Measurements from ENCODE around the gene SS18.
A peak's percentile ranks its signal among the peaks of the same experiment; 100 is the strongest.

Gene SS18

DNA sequence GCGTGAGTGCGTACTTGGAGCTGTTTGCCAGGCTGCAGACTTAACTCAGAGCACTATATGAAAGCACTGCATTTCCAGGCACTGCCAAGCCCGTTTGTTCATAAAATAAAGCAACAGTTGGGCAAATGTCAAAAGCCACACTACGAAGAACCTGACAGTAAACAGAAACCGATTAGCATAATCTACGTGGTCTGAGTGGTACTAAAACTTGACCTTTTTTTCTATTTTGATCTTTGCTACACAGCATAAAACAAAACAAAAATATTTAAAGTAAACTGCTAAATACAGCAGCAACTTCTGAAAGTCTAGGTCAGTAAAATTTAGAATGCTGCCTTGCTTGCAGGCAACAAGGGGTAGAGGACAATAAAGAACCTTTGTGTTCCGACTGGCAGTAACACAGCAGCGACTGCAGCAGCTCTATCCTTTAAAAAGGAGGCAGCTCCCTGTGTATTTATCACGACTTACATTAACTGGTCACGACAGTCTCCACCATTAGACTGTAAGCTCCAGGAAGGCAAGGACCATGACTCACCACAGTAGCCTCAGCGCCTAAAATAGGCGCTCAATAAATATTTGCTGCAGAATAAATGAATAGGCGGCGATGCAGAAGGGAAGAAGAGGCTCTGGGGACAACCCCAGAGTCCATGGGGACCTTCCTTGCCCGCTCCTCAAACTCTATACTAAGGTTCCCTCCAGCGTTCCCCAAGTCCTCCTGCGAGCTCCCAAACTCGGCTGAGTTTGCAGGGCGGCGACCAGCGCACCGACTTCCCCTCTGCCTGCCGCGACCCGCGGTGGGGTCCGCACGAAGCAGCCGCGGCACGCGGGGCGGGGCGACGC, 902 bp downstream of the SS18 start:
- Mint-ChIP-seq H3K4me1 (ENCODE audit: low read depth) (peaks cover 26% of the 10 kb centered on the region), H3K27ac (peak overlapping the region; percentile 81), H3K9me3 (no peaks in the 10 kb centered on the region), H3K36me3 (ENCODE audit: low read depth) (peaks cover 18% of the 10 kb centered on the region), H3K27me3 (ENCODE audit: low read depth) (peaks cover 7% of the 10 kb centered on the region), H3K4me3 (peak overlapping the region; percentile 96)

DNA sequence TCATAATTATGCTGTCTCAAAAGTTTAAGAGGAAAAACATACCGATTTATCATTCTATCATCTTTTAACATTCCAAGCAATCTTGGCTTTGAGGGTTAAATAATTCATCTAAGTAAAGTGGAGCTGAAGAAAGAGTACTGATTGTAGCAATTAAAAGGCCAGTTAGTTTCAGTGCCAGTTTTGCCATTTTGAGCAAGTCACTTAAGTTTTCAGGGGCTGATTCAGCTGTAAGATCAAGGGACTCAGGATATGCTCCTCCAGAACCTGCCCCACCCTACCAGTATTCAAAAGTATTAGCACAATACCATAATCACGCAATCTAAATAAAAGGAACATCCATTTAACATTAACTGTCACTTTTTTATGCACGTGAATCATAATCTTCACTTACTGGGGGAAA, 1.9 kb downstream of the SS18 start:
- Mint-ChIP-seq H3K9me3 (no peaks in the 10 kb centered on the region), H3K4me3 (peak overlapping the region; percentile 96), H3K27ac (no peak overlapping the region), H3K4me1 (ENCODE audit: low read depth) (peaks cover 31% of the 10 kb centered on the region), H3K36me3 (ENCODE audit: low read depth) (peaks cover 23% of the 10 kb centered on the region), H3K27me3 (ENCODE audit: low read depth) (peaks cover 7% of the 10 kb centered on the region)

DNA sequence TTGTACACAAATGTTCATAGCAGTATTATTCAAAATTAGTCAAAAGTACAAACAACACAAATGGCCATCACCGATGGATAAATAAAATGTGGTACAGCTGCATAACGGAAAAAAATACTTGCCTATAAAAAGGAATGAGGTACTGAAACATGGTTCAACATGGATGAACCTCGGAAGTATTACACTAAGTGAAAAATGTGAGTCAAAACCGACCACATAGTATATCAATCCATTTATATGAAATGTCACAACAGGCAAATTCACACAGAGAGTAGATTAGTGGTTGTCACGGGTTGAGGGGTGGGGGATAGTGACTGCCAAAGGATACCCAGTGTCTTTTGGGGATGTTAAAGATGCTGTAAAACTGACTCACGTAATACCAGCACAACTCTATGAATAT, 3.5 kb downstream of the SS18 start:
- Mint-ChIP-seq H3K27me3 (ENCODE audit: low read depth) (no peaks in the 10 kb centered on the region), H3K27ac (no peak overlapping the region), H3K4me1 (ENCODE audit: low read depth) (peaks cover 34% of the 10 kb centered on the region)

DNA sequence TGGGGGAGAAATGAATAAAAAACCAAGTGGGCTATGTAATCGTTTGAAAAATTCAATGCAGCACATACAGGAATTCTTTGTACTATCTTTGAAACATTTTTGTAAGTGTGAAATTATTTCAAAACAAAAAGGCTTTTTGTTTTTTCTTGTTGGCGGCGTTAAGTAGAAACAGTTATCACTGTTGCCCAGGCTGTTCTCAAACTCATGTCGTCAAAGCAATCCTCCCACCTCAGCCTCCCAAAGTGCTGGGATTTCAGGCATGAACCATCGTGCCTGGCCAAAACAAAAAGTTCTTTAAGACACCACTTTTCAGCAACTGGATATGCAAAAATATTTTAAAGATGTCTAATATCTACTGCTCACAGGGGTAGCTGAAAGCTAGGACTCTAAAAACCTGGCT, 5.4 kb downstream of the SS18 start:
- Mint-ChIP-seq H3K4me1 (ENCODE audit: low read depth) (peaks cover 33% of the 10 kb centered on the region), H3K4me3 (no peak overlapping the region), H3K36me3 (ENCODE audit: low read depth) (peaks cover 38% of the 10 kb centered on the region)

More for the DNA sequence above, 3.5 kb downstream of the SS18 start:
- Mint-ChIP-seq H3K4me3 (no peak overlapping the region), H3K9me3 (no peaks in the 10 kb centered on the region), H3K36me3 (ENCODE audit: low read depth) (peaks cover 30% of the 10 kb centered on the region)

DNA sequence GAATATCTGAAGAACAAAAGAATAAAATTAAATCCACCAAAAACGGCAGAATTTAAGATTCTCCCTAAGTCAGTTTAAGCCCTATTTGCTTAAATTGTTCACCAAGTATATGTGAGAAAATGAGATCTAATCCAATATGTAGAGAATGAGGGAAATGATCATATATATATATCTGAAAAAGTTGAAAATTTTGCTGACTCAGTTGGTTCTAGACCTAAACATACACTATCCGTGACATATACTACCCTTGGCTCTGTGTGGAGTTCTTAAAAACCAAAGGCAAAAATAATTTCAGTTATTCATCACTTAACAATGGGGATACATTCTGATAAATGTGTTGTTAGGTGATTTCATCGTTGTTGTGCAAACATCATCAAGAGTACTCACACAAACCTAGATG, 7.3 kb downstream of the SS18 start:
- peaks cover 24% of the 10 kb centered on the region for H3K4me1 Mint-ChIP-seq (ENCODE audit: low read depth)
- H3K27me3 Mint-ChIP-seq (ENCODE audit: low read depth) = no peaks in the 10 kb centered on the region
- H3K4me3 Mint-ChIP-seq = no peak overlapping the region
- H3K36me3 Mint-ChIP-seq (ENCODE audit: low read depth) = peaks cover 38% of the 10 kb centered on the region
- no peaks in the 10 kb centered on the region for H3K9me3 Mint-ChIP-seq
- H3K27ac Mint-ChIP-seq = no peak overlapping the region

More for the DNA sequence above, 5.4 kb downstream of the SS18 start:
- Mint-ChIP-seq H3K27ac (no peak overlapping the region), H3K27me3 (ENCODE audit: low read depth) (no peaks in the 10 kb centered on the region), H3K9me3 (no peaks in the 10 kb centered on the region)

DNA sequence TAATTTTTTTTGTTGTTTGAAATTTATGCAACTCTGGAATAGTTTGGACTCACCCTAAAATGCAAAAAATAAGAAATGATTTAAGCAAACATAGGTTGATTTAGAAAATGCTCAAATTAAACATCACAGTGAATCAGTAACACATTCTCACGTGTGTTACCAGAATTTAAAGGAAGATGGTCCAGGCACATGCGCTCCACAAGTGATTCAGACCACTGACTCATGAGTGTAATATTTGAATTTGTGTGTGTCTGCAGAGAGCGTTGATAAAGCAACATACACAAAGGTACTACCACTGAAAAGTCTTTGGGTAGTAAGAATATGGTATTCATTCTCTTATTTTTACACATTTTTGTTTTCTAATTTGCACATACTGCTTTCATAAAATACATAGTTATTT, 7.9 kb downstream of the SS18 start:
- Mint-ChIP-seq H3K4me1 (ENCODE audit: low read depth) (peaks cover 24% of the 10 kb centered on the region), H3K9me3 (no peaks in the 10 kb centered on the region), H3K36me3 (ENCODE audit: low read depth) (peaks cover 42% of the 10 kb centered on the region)

DNA sequence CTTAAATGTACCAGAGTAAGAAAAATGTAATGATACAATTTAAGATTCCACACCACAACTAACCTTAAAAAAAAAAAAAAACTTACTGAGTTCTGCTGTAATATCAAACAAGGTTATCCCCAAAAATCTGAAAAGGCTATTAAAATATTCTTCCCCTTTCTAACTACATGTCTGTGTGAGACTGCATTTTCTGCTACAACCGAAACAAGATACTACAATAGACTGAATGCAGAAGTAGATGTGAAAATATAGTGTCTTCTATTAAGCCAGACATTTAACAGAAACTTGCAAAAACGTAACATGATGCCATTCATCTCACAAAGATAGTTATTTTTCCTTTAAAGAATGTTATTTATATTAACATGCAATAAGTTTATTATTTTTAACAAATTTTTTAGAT, 16.2 kb downstream of the SS18 start:
- Mint-ChIP-seq H3K27me3 (ENCODE audit: low read depth) (no peaks in the 10 kb centered on the region), H3K27ac (no peak overlapping the region), H3K36me3 (ENCODE audit: low read depth) (peaks cover 60% of the 10 kb centered on the region), H3K9me3 (peaks cover 13% of the 10 kb centered on the region), H3K4me1 (ENCODE audit: low read depth) (peaks cover 9% of the 10 kb centered on the region), H3K4me3 (no peak overlapping the region)

More for the DNA sequence above, 7.9 kb downstream of the SS18 start:
- no peak overlapping the region for H3K27ac Mint-ChIP-seq
- H3K4me3 Mint-ChIP-seq = no peak overlapping the region
- H3K27me3 Mint-ChIP-seq (ENCODE audit: low read depth) = no peaks in the 10 kb centered on the region

DNA sequence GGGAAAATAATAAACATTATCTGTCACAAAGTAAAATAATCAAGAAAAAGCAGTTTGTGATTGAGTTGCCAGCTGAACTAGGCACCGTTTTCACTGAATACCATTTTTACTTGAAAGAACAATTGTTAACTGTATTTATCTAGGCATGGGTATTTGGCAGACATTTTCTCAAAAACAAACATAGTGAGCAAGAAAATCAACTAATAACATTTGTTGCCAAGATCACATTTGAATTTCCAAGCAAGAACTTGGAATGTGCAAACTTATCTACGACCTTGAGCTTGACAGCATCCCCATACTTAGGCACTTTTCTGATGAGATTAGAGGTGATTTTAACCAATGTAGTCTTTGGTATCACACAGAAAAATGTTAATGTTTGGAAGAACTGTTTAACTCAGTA, 16.7 kb downstream of the SS18 start:
- no peak overlapping the region for H3K27ac Mint-ChIP-seq
- H3K4me3 Mint-ChIP-seq = no peak overlapping the region
- H3K4me1 Mint-ChIP-seq (ENCODE audit: low read depth) = peaks cover 7% of the 10 kb centered on the region
- no peaks in the 10 kb centered on the region for H3K27me3 Mint-ChIP-seq (ENCODE audit: low read depth)
- H3K36me3 Mint-ChIP-seq (ENCODE audit: low read depth) = peaks cover 58% of the 10 kb centered on the region
- H3K9me3 Mint-ChIP-seq = peaks cover 13% of the 10 kb centered on the region

DNA sequence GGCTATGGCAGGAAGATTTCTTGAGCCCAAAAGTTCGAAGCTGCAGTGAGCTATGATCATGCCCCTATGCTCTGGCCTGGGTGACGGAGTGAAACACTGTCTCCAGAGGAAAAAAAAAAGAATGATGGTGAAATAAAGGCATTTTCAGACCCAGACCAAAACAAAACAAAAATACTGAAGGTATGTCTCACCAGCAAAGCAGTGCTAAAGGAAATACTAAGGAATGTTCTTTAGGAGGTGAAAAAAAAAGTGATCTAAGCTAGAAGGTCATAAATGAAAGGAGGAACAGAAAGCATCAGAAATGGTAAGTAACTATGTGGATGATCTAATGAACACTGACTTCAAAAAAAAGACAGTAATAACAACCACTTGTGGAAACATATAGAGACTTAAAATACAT, 18.7 kb downstream of the SS18 start:
- peaks cover 8% of the 10 kb centered on the region for H3K4me1 Mint-ChIP-seq (ENCODE audit: low read depth)
- peaks cover 13% of the 10 kb centered on the region for H3K9me3 Mint-ChIP-seq
- H3K4me3 Mint-ChIP-seq = no peak overlapping the region
- H3K27ac Mint-ChIP-seq = no peak overlapping the region
- no peaks in the 10 kb centered on the region for H3K27me3 Mint-ChIP-seq (ENCODE audit: low read depth)
- H3K36me3 Mint-ChIP-seq (ENCODE audit: low read depth) = peaks cover 56% of the 10 kb centered on the region

DNA sequence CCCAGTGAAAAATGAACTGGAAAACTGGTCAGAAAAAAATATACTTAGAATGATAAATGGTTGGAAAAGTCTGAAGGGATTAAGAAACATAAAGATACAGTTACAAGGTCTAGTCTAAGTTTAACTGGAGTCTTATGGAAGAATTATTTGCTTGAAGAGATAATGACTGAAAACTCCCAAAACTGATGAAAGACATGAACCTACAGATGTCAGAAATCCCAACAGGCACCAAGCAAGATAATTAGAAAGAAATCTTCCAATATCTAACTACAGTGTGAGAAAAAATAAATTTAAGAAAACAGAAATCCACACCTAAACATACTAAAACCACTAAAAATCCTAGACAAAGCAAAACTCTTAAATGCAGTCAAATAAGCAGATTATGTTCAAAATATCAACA, 19.4 kb downstream of the SS18 start:
- Mint-ChIP-seq H3K4me3 (no peak overlapping the region), H3K27ac (no peak overlapping the region), H3K4me1 (ENCODE audit: low read depth) (peaks cover 8% of the 10 kb centered on the region), H3K9me3 (peaks cover 13% of the 10 kb centered on the region), H3K27me3 (ENCODE audit: low read depth) (no peaks in the 10 kb centered on the region), H3K36me3 (ENCODE audit: low read depth) (peaks cover 52% of the 10 kb centered on the region)

DNA sequence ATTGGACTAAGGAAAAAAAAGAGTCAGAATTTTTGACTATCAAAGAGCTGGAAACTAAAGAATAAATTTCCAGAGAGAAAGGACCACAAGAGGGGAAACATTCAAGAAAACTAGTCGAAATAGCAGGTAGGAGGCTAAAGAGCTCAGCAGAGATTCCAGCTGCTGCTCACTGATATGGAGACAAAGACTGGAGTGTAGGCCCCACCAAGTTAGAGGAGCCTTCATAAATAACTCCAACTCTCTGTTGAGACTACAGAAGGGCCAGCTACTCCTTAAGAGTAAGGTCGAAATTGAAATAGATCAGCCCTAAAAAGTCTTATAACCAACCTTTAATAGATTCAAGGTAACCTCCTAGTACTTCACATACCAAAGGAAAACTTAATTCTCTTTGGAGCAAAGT, 31.1 kb downstream of the SS18 start:
- Mint-ChIP-seq H3K4me3 (no peak overlapping the region), H3K36me3 (ENCODE audit: low read depth) (peaks cover 23% of the 10 kb centered on the region), H3K9me3 (no peaks in the 10 kb centered on the region), H3K27ac (no peak overlapping the region), H3K4me1 (ENCODE audit: low read depth) (no peaks in the 10 kb centered on the region), H3K27me3 (ENCODE audit: low read depth) (no peaks in the 10 kb centered on the region)

DNA sequence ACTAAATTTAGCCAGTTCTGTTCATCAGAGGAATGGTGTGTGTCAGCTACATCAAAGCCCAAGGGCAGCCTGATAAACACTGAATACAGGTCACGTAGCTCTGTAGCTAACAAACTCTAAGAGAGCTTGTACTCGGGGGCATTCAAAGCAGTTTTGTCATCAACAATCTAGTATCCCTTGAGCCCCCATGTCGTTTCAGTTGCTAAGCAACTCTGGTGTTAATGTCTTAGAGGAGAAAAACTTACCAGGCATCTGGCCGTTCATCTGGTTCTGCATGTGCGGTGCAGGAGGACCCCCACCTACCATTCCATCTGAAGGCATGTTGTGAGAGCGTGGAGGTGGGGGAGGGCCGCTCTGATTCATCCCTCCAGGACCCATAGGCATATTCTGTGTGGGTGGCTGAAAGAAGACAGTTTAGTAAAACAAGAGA, 33.1 kb downstream of the SS18 start:
- H3K4me1 Mint-ChIP-seq (ENCODE audit: low read depth) = no peaks in the 10 kb centered on the region
- H3K9me3 Mint-ChIP-seq = no peaks in the 10 kb centered on the region
- H3K4me3 Mint-ChIP-seq = no peak overlapping the region
- H3K27me3 Mint-ChIP-seq (ENCODE audit: low read depth) = no peaks in the 10 kb centered on the region
- H3K36me3 Mint-ChIP-seq (ENCODE audit: low read depth) = peaks cover 32% of the 10 kb centered on the region
- H3K27ac Mint-ChIP-seq = no peak overlapping the region

DNA sequence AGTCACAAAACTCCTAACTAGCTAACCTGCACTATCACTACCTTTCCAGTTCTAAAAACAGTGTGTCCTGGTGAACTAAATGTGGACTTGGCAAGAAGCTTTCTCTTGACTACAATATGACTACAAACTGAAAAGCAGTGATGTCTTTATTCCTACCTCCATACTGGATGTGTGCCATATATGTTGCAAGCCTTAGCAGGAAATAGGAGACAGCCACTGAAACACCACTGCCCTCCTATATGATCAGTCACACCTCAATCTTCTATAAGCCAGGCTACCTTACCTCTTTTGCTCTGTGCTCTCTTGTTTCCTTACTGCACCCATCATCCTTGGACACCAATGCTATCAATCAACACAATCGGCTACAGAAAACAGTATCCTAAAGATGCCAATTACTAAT, 34.1 kb downstream of the SS18 start:
- H3K4me3 Mint-ChIP-seq = no peak overlapping the region
- H3K27ac Mint-ChIP-seq = no peak overlapping the region
- H3K27me3 Mint-ChIP-seq (ENCODE audit: low read depth) = no peaks in the 10 kb centered on the region
- no peaks in the 10 kb centered on the region for H3K4me1 Mint-ChIP-seq (ENCODE audit: low read depth)
- peaks cover 27% of the 10 kb centered on the region for H3K36me3 Mint-ChIP-seq (ENCODE audit: low read depth)
- no peaks in the 10 kb centered on the region for H3K9me3 Mint-ChIP-seq

DNA sequence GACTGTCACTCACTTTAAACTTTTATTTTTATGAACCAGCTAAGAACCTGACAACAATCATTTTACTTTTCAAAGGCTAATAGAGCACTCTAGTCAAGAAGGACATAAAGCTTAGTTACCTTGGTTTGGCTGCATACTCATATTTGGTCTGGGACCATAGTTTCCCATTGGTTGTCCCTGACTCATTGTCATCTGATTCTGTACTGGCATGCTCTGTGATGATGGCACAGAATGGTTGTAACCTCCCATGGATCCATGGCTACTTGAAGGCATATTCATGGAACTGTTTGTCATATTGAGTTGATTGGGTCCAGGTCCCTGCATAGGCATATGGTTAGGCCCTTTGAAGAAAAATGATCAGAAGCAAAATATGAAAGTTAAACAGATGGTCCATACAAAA, 37.9 kb downstream of the SS18 start:
- H3K36me3 Mint-ChIP-seq (ENCODE audit: low read depth) = peaks cover 25% of the 10 kb centered on the region
- no peak overlapping the region for H3K4me3 Mint-ChIP-seq
- no peaks in the 10 kb centered on the region for H3K27me3 Mint-ChIP-seq (ENCODE audit: low read depth)
- H3K27ac Mint-ChIP-seq = no peak overlapping the region
- no peaks in the 10 kb centered on the region for H3K9me3 Mint-ChIP-seq
- peaks cover 3% of the 10 kb centered on the region for H3K4me1 Mint-ChIP-seq (ENCODE audit: low read depth)

DNA sequence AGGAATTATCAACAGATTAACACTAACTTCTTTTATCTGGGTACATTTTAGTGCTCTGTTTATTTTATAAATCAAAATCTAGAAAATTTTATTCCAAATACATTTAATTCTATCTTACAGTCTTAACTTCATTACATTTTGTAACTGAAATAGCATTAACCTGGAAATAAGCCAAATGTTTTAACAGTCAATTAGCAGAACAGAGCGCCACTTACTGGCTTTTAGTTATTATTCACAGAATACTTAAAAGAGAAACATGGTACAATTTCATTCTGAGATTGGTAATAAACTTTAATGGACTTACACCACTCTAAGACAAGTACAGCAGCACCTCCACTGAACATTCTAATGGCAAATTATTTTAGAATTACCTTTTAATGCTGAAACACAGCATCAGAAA, 38.6 kb downstream of the SS18 start:
- no peak overlapping the region for H3K27ac Mint-ChIP-seq
- peaks cover 26% of the 10 kb centered on the region for H3K36me3 Mint-ChIP-seq (ENCODE audit: low read depth)
- no peaks in the 10 kb centered on the region for H3K27me3 Mint-ChIP-seq (ENCODE audit: low read depth)

More for the DNA sequence above, 38.6 kb downstream of the SS18 start:
- Mint-ChIP-seq H3K4me3 (no peak overlapping the region), H3K4me1 (ENCODE audit: low read depth) (peaks cover 3% of the 10 kb centered on the region), H3K9me3 (no peaks in the 10 kb centered on the region)
